HG03135 (cell line): Measurements from ENCODE around the gene CELF3.
"Not testable (repeated sequence)": the region's sequence is repeated elsewhere in the genome, so short reads cannot be mapped to it uniquely, and the experiment has no call there.

Source experiments
- ATAC-seq: cut with Tn5 transposase; IDR thresholded peaks from one replicate; pipeline ENCODE4 v1.9.1; 2021; ENCODE audit warnings: mild to moderate bottlenecking, moderate library complexity; ENCODE audit not compliant: unreplicated experiment

Gene CELF3

GRCh38 chr1:151704246-151704645, 12.4 kb downstream of the CELF3 start:
- ATAC-seq = no peak

- ATAC-seq = no peak
Measured at GRCh38 chr1:151703813-151704212, 12.8 kb downstream of the CELF3 start.

GRCh38 chr1:151702936-151703335, 13.7 kb downstream of the CELF3 start:
- no peak for ATAC-seq

GRCh38 chr1:151701515-151701914, 15.1 kb downstream of the CELF3 start:
- no peak for ATAC-seq

- ATAC-seq = no peak
Measured at GRCh38 chr1:151693057-151693651, 23.4 kb downstream of the CELF3 start.

GRCh38 chr1:151692226-151692625, 24.4 kb downstream of the CELF3 start:
- no peak for ATAC-seq

- no peak for ATAC-seq
Measured at GRCh38 chr1:151689494-151689893, 27.1 kb downstream of the CELF3 start.

- ATAC-seq = no peak
Measured at GRCh38 chr1:151686561-151686960, 30.0 kb downstream of the CELF3 start.

- no peak for ATAC-seq
Measured at GRCh38 chr1:151684128-151684527, 32.5 kb downstream of the CELF3 start.

- not testable (repeated sequence) for ATAC-seq
Measured at GRCh38 chr1:151682901-151683300, 33.7 kb downstream of the CELF3 start.

- no peak for ATAC-seq
Measured at GRCh38 chr1:151681923-151682322, 34.7 kb downstream of the CELF3 start.

- ATAC-seq = no peak
Measured at GRCh38 chr1:151680826-151681225, 35.8 kb downstream of the CELF3 start.

GRCh38 chr1:151680391-151680790, 36.2 kb downstream of the CELF3 start:
- no peak for ATAC-seq

- no peak for ATAC-seq
Measured at GRCh38 chr1:151673407-151673806, 43.2 kb downstream of the CELF3 start.

- not testable (repeated sequence) for ATAC-seq
Measured at GRCh38 chr1:151670036-151670675, 46.4 kb downstream of the CELF3 start.

- no peak for ATAC-seq
Measured at GRCh38 chr1:151668090-151668489, 48.5 kb downstream of the CELF3 start.

- no peak for ATAC-seq
Measured at GRCh38 chr1:151661751-151662150, 54.9 kb downstream of the CELF3 start.

- no peak for ATAC-seq
Measured at GRCh38 chr1:151655371-151655770, 61.2 kb downstream of the CELF3 start.

GRCh38 chr1:151653397-151653796, 63.2 kb downstream of the CELF3 start:
- no peak for ATAC-seq
